ENCODE measurements around the gene ZNF358.

ZNF358 gene

GRCh38 chr19:7559102-7559501, 43.2 kb downstream of the ZNF358 start:
- DNase-seq = no peak

GRCh38 chr19:7560255-7560654, 44.4 kb downstream of the ZNF358 start:
- DNase-seq = no peak

- no peak for DNase-seq
Observed at GRCh38 chr19:7561325-7561724, 45.4 kb downstream of the ZNF358 start.

- DNase-seq = no peak
Observed at GRCh38 chr19:7562646-7563393, 46.9 kb downstream of the ZNF358 start.

- DNase-seq = no peak
Observed at GRCh38 chr19:7564866-7565265, 49.0 kb downstream of the ZNF358 start.

- DNase-seq = no peak
Observed at GRCh38 chr19:7565332-7565731, 49.4 kb downstream of the ZNF358 start.
